ENCODE results near the gene CDH13.

The CDH13 gene

DNA sequence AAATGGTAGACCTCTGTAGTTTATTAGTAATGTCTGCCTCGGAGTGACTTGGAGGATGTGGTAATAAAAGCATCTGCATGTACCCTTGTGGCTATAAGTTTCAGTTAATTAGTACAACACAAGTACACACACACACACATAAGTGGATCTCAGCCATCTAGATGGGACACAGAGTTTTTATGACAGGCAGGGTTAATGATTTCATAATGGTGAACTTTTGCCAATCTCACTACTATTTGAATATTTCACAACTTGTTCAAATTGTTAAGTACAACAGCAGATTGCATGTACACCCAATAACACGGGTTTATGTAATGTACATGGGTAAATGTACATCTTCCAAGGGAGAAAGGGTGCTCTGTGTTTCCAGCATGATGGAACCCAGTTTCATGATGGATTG lies 669.7 kb downstream of the CDH13 start:
- Histone ChIP-seq H2BK12ac (ENCODE audit: low read length in 2 of 2) (no peak overlapping the region), H3K27ac (ENCODE audit: low read length, poor library complexity, severe bottlenecking) (no peak overlapping the region), H3K4me1 (ENCODE audit: control insufficient read depth, insufficient read depth, low read depth, low read length) (no peaks in the 10 kb centered on the region), H3K79me1 (replicated peaks; ENCODE audit: low read length, poor library complexity, severe bottlenecking) (peaks cover 2% of the 10 kb centered on the region), H3K9me3 (ENCODE audit: control insufficient read depth, low read length) (no peaks in the 10 kb centered on the region), H2AK5ac (ENCODE audit: low read length, severe bottlenecking) (no peak overlapping the region), H3K4me2 (ENCODE audit: low read length, poor library complexity, severe bottlenecking) (no peak overlapping the region), H3K18ac (ENCODE audit: low read depth in 1 of 2, low read length in 2 of 2) (no peak overlapping the region), H3K27me3 (ENCODE audit: control insufficient read depth in 1 of 2, insufficient read depth in 1 of 2, low read length in 2 of 2) (no peaks in the 10 kb centered on the region), H2BK5ac (ENCODE audit: low read depth, low read length, poor library complexity, severe bottlenecking) (no peak overlapping the region), H4K91ac (ENCODE audit: low read length) (no peak overlapping the region), H3K4me3 (ENCODE audit: insufficient read depth in 1 of 2, low read depth in 1 of 2, low read length in 2 of 2) (no peak overlapping the region), H4K8ac (ENCODE audit: low read length) (no peak overlapping the region), H2BK15ac (ENCODE audit: low read depth, poor library complexity, severe bottlenecking) (no peak overlapping the region), H3K4ac (ENCODE audit: low read depth in 1 of 2, low read length in 2 of 2) (no peak overlapping the region), H3K36me3 (ENCODE audit: control insufficient read depth in 1 of 2, insufficient read depth in 2 of 2, low read depth in 1 of 2, low read length in 2 of 2) (no peaks in the 10 kb centered on the region), H2BK120ac (ENCODE audit: low read depth, low read length) (no peak overlapping the region), H3K23ac (ENCODE audit: low read length in 2 of 2) (no peak overlapping the region), H3K9ac (ENCODE audit: low read length) (no peak overlapping the region), H2AFZ (ENCODE audit: low read depth, low read length) (no peak overlapping the region), H3K14ac (ENCODE audit: low read length in 2 of 2) (no peak overlapping the region)
- WGBS = 97% methylated on average over 1 of the region's 2 CpGs
- DNase-seq = no peak

DNA sequence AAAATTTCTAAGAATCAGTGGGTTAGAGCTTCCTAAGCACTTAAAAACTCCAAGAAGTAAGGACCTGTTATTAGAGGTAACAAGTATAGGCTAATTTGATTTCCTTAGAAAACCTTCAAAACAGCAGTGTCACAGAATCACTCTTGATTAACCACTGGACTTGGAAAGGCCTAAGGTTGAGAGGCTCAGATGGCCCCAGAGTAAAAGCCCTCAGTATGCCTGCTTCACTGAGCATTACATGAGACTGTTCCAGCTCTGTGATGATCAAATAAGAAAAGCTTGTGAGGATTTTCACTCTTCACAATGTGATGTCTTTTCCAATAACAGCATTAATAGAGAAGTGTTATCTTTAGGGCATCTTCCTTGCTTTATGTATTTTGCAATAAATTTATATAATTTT lies 671.8 kb downstream of the CDH13 start:
- no peak overlapping the region for H3K4me2 ChIP-seq (ENCODE audit: low read length, poor library complexity, severe bottlenecking)
- no peaks in the 10 kb centered on the region for H3K27me3 ChIP-seq (ENCODE audit: control insufficient read depth in 1 of 2, insufficient read depth in 1 of 2, low read length in 2 of 2)
- no peak overlapping the region for H4K8ac ChIP-seq (ENCODE audit: low read length)
- no peak overlapping the region for H3K14ac ChIP-seq (ENCODE audit: low read length in 2 of 2)
- H3K79me1 ChIP-seq (replicated peaks; ENCODE audit: low read length, poor library complexity, severe bottlenecking) = peaks cover 2% of the 10 kb centered on the region
- H2BK120ac ChIP-seq (ENCODE audit: low read depth, low read length) = no peak overlapping the region
- H2AFZ ChIP-seq (ENCODE audit: low read depth, low read length) = no peak overlapping the region
- H3K4me3 ChIP-seq (ENCODE audit: insufficient read depth in 1 of 2, low read depth in 1 of 2, low read length in 2 of 2) = no peak overlapping the region
- H2BK15ac ChIP-seq (ENCODE audit: low read depth, poor library complexity, severe bottlenecking) = no peak overlapping the region
- no peak overlapping the region for H3K27ac ChIP-seq (ENCODE audit: low read length, poor library complexity, severe bottlenecking)
- H2BK5ac ChIP-seq (ENCODE audit: low read depth, low read length, poor library complexity, severe bottlenecking) = no peak overlapping the region
- H2AK5ac ChIP-seq (ENCODE audit: low read length, severe bottlenecking) = no peak overlapping the region
- H3K4me1 ChIP-seq (ENCODE audit: control insufficient read depth, insufficient read depth, low read depth, low read length) = no peaks in the 10 kb centered on the region
- H3K18ac ChIP-seq (ENCODE audit: low read depth in 1 of 2, low read length in 2 of 2) = no peak overlapping the region
- H4K91ac ChIP-seq (ENCODE audit: low read length) = no peak overlapping the region
- H3K36me3 ChIP-seq (ENCODE audit: control insufficient read depth in 1 of 2, insufficient read depth in 2 of 2, low read depth in 1 of 2, low read length in 2 of 2) = no peaks in the 10 kb centered on the region
- no peak overlapping the region for H3K4ac ChIP-seq (ENCODE audit: low read depth in 1 of 2, low read length in 2 of 2)
- no peaks in the 10 kb centered on the region for H3K9me3 ChIP-seq (ENCODE audit: control insufficient read depth, low read length)
- no peak overlapping the region for H3K9ac ChIP-seq (ENCODE audit: low read length)
- H2BK12ac ChIP-seq (ENCODE audit: low read length in 2 of 2) = no peak overlapping the region
- DNase-seq = no peak
- H3K23ac ChIP-seq (ENCODE audit: low read length in 2 of 2) = no peak overlapping the region

DNA sequence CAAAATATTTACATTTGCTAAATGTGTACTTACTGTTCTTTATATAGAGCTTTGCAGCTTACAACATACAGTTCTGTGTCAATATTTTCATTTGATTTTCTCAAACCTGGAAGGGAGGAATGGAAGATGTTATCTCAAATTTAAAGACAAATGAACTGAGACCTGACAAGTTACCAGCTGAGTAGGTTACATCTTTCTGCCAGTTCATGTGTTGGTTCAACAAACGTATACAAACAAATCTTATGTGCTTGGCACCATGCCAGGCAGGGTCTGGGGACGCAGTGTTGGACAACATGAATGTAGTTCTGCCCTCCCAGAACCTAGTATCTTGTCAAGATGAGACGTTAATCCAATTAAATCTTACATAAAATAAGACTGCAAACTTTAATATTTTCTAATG lies 673.6 kb downstream of the CDH13 start:
- 85% methylated on average over 2 of the region's 3 CpGs for WGBS

DNA sequence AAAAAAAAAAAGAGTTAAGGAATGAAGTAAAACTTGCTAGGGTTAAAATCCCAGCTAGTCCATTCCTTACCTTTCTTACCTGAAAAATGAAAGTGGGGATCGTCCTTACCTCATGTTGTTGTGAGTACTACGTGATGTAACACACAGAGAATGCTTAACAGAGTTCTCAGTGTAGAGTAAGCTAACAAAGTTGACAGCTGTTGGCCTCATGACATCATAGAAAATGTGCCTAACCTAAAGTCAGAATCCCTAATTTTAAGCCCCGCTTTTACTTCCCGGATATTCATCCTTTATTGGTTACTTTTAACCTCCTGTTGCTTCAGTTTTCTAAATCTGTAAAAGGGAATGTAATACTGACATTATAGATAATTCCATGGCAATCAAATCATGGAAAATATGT lies 675.2 kb downstream of the CDH13 start:
- H2BK15ac ChIP-seq (ENCODE audit: low read depth, poor library complexity, severe bottlenecking) = no peak overlapping the region
- H3K9ac ChIP-seq (ENCODE audit: low read length) = no peak overlapping the region
- no peak overlapping the region for H2AK5ac ChIP-seq (ENCODE audit: low read length, severe bottlenecking)

More for the DNA sequence above, 673.6 kb downstream of the CDH13 start:
- H3K23ac ChIP-seq (ENCODE audit: low read length in 2 of 2) = no peak overlapping the region
- H3K27me3 ChIP-seq (ENCODE audit: control insufficient read depth in 1 of 2, insufficient read depth in 1 of 2, low read length in 2 of 2) = no peaks in the 10 kb centered on the region
- peaks cover 2% of the 10 kb centered on the region for H3K79me1 ChIP-seq (replicated peaks; ENCODE audit: low read length, poor library complexity, severe bottlenecking)
- H3K4me1 ChIP-seq (ENCODE audit: control insufficient read depth, insufficient read depth, low read depth, low read length) = peaks cover 2% of the 10 kb centered on the region
- H2BK120ac ChIP-seq (ENCODE audit: low read depth, low read length) = no peak overlapping the region
- no peak overlapping the region for H4K91ac ChIP-seq (ENCODE audit: low read length)
- H3K9ac ChIP-seq (ENCODE audit: low read length) = no peak overlapping the region
- H3K14ac ChIP-seq (ENCODE audit: low read length in 2 of 2) = no peak overlapping the region
- no peaks in the 10 kb centered on the region for H3K36me3 ChIP-seq (ENCODE audit: control insufficient read depth in 1 of 2, insufficient read depth in 2 of 2, low read depth in 1 of 2, low read length in 2 of 2)
- no peak overlapping the region for H3K27ac ChIP-seq (ENCODE audit: low read length, poor library complexity, severe bottlenecking)
- H2BK12ac ChIP-seq (ENCODE audit: low read length in 2 of 2) = no peak overlapping the region
- no peak overlapping the region for H4K8ac ChIP-seq (ENCODE audit: low read length)
- no peak overlapping the region for H2BK15ac ChIP-seq (ENCODE audit: low read depth, poor library complexity, severe bottlenecking)
- no peak overlapping the region for H2AFZ ChIP-seq (ENCODE audit: low read depth, low read length)
- no peak overlapping the region for H3K4ac ChIP-seq (ENCODE audit: low read depth in 1 of 2, low read length in 2 of 2)
- no peak for DNase-seq
- no peak overlapping the region for H3K4me2 ChIP-seq (ENCODE audit: low read length, poor library complexity, severe bottlenecking)
- no peaks in the 10 kb centered on the region for H3K9me3 ChIP-seq (ENCODE audit: control insufficient read depth, low read length)
- no peak overlapping the region for H2AK5ac ChIP-seq (ENCODE audit: low read length, severe bottlenecking)
- no peak overlapping the region for H3K18ac ChIP-seq (ENCODE audit: low read depth in 1 of 2, low read length in 2 of 2)
- H2BK5ac ChIP-seq (ENCODE audit: low read depth, low read length, poor library complexity, severe bottlenecking) = no peak overlapping the region
- no peak overlapping the region for H3K4me3 ChIP-seq (ENCODE audit: insufficient read depth in 1 of 2, low read depth in 1 of 2, low read length in 2 of 2)

More for the DNA sequence above, 675.2 kb downstream of the CDH13 start:
- Histone ChIP-seq H3K4me2 (ENCODE audit: low read length, poor library complexity, severe bottlenecking) (no peak overlapping the region), H3K23ac (ENCODE audit: low read length in 2 of 2) (no peak overlapping the region), H2BK12ac (ENCODE audit: low read length in 2 of 2) (no peak overlapping the region), H3K4ac (ENCODE audit: low read depth in 1 of 2, low read length in 2 of 2) (no peak overlapping the region), H3K4me1 (ENCODE audit: control insufficient read depth, insufficient read depth, low read depth, low read length) (peaks cover 2% of the 10 kb centered on the region), H3K27me3 (ENCODE audit: control insufficient read depth in 1 of 2, insufficient read depth in 1 of 2, low read length in 2 of 2) (no peaks in the 10 kb centered on the region), H2AFZ (ENCODE audit: low read depth, low read length) (no peak overlapping the region), H3K79me1 (replicated peaks; ENCODE audit: low read length, poor library complexity, severe bottlenecking) (peaks cover 6% of the 10 kb centered on the region), H3K18ac (ENCODE audit: low read depth in 1 of 2, low read length in 2 of 2) (no peak overlapping the region), H3K27ac (ENCODE audit: low read length, poor library complexity, severe bottlenecking) (no peak overlapping the region), H2BK120ac (ENCODE audit: low read depth, low read length) (no peak overlapping the region), H3K4me3 (ENCODE audit: insufficient read depth in 1 of 2, low read depth in 1 of 2, low read length in 2 of 2) (no peak overlapping the region), H4K91ac (ENCODE audit: low read length) (no peak overlapping the region), H3K9me3 (ENCODE audit: control insufficient read depth, low read length) (no peaks in the 10 kb centered on the region), H2BK5ac (ENCODE audit: low read depth, low read length, poor library complexity, severe bottlenecking) (no peak overlapping the region), H3K14ac (ENCODE audit: low read length in 2 of 2) (no peak overlapping the region), H3K36me3 (ENCODE audit: control insufficient read depth in 1 of 2, insufficient read depth in 2 of 2, low read depth in 1 of 2, low read length in 2 of 2) (no peaks in the 10 kb centered on the region), H4K8ac (ENCODE audit: low read length) (no peak overlapping the region)
- no peak for DNase-seq
- 90% methylated on average over 2 of the region's 4 CpGs for WGBS
